ENCODE data around the gene TNPO3.
"Not testable (repeated sequence)": the region's sequence is repeated elsewhere in the genome, so short reads cannot be mapped to it uniquely, and the experiment has no call there.

TNPO3 gene

DNA sequence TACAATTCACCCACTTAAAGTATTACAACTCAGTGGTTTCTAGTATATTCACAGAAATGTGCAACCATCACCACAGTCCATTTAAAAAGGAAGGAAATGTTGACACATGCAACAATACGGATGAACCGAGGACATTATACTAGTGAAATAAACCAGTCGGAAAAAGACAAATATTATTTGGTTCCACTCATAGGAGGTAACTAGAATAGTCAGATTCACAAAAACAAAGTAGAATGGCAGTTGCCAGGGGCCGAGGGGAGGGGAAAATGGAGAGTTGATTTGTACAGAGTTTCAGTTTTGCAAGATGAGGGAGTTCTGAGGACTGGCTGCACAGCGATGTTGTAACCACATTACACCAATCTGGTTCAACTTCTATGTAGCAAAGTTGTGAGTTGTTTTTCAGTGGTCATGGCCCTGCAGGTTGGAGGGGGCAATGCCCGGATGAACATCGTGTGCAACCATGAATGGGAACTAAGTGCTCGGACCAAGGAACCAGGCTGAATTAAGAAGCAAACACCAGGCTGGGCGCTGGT lies 17.6 kb upstream of the TNPO3 start:
- no peak overlapping the region for H3K4me3 ChIP-seq (replicated peaks; ENCODE audit: low read depth, low read length)
- TF ChIP-seq, protein P1, sequence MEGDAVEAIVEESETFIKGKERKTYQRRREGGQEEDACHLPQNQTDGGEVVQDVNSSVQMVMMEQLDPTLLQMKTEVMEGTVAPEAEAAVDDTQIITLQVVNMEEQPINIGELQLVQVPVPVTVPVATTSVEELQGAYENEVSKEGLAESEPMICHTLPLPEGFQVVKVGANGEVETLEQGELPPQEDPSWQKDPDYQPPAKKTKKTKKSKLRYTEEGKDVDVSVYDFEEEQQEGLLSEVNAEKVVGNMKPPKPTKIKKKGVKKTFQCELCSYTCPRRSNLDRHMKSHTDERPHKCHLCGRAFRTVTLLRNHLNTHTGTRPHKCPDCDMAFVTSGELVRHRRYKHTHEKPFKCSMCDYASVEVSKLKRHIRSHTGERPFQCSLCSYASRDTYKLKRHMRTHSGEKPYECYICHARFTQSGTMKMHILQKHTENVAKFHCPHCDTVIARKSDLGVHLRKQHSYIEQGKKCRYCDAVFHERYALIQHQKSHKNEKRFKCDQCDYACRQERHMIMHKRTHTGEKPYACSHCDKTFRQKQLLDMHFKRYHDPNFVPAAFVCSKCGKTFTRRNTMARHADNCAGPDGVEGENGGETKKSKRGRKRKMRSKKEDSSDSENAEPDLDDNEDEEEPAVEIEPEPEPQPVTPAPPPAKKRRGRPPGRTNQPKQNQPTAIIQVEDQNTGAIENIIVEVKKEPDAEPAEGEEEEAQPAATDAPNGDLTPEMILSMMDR (IDR thresholded peaks at IDR 0.05; ENCODE audit: low read length, missing control alignments), result no peak
- DNase-seq (ENCODE audit: low read depth), result no peak

DNA sequence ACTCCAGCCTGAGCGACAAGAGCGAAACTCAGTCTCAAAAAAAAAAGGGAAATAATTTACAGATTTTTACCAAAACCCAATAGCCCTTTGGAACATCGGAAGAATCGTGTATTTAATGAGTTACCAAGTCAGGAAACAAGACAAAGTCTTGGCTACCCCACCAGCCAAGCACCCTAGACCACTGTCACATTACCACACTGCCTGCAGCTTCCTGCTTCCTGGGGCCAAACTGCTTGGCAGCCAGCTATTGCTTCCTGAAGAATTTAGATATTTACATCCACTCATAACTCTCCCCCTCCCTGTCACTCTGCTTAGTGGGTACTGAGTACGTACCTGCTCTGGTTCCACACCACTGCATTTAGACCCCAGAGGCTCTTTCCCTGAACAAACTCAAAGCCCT lies 14.1 kb upstream of the TNPO3 start:
- H3K4me3 ChIP-seq (replicated peaks; ENCODE audit: low read depth, low read length), result no peak overlapping the region
- TF ChIP-seq, protein P1 (IDR thresholded peaks at IDR 0.05; ENCODE audit: low read length, missing control alignments), result no peak
- no peak for DNase-seq (ENCODE audit: low read depth)

DNA sequence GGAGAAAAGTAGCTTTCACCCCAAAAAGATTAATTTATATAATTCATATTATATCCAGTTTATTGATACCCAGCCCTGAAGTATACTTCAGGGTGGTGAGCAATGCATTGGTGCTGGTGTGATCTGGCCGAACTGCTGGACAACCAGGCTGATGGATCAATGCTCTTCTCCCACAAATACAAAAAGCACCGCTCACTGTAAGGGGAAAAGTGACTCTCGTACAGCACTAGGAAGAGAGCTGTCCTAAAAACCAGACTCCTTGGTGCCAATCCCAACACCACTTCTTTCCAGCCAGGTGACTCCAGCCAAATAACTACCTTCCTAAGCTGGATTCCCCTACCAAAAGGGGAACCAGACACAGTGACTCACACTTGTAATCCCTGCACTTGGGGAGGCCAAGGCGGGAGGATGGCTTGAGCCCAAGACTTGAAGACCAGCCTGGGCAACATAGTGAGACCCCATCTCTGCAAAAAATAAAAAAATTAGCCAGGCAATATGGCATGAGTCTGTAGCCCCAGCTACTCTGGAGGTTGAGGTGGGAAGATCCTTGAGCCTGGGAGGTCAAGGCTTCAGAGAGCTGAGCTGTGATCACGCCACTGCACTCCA lies 13.1 kb upstream of the TNPO3 start:
- no peak for DNase-seq (ENCODE audit: low read depth)
- TF ChIP-seq, protein P1 (IDR thresholded peaks at IDR 0.05; ENCODE audit: low read length, missing control alignments), result no peak
- no peak overlapping the region for H3K4me3 ChIP-seq (replicated peaks; ENCODE audit: low read depth, low read length)

DNA sequence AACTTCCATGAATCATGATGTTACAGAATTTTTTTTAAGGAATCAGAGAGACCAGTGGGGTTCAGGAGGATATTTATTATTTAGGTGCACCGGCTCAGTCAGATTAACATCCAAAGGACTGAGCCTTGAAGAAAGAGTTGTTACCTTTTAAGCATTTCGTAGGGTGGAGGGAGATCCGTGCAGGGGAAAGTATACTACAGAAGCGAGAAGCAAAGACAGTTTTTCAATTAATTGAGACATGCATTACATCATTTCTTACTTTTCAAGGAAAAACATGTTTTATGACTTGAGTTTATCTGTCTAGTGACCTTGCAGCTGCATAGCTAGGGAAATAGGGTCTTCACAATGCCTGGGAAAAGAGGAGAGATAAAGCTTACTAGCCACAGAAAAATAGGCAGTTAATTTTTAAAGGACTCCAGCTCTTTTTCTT lies 12.2 kb upstream of the TNPO3 start:
- DNase-seq (ENCODE audit: low read depth); H3K4me3 ChIP-seq (replicated peaks; ENCODE audit: low read depth, low read length): not testable (repeated sequence)

DNA sequence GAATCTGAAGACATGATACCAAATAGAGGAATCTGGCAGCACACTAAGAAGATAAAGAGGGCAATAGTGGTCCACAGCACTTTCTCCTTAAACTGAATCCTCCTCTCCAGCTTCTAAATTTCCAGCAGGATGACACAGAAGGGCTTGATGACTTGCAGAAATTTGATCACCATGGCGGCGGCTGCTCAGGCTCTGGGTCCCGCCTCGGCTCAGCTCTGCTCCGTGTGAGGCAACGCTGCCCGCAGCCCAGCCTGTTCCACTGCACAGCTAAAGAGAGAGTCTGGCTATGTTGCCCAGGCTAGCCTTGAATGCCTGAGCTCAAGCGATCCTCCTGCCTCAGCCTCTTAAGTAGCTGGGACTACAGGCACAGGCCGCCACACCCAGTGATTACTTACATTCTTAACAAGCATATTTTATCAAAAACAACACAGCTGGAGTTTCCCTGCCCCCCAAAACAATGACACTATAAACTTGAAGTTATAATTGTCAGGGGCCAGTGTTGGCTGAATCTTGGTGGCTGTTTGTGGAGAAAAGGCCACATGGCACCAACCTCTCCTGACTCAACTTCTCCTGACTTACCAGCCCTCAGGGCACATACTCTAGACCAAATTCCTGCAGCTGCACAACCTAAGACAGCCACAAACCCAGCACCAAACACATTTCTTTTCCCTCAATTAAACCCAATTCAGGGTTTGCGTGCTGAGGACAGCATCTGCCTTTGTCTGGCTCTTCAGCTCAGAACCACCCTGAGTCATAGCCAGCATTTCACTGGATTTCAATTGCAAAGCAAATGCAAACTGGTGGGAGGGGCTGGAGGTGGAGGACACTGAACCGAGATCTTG lies 11.6 kb upstream of the TNPO3 start:
- DNase-seq (ENCODE audit: low read depth), result peak; percentile 64
- TF ChIP-seq, protein P1 (IDR thresholded peaks at IDR 0.05; ENCODE audit: low read length, missing control alignments), result no peak
- H3K4me3 ChIP-seq (replicated peaks; ENCODE audit: low read depth, low read length), result no peak overlapping the region

DNA sequence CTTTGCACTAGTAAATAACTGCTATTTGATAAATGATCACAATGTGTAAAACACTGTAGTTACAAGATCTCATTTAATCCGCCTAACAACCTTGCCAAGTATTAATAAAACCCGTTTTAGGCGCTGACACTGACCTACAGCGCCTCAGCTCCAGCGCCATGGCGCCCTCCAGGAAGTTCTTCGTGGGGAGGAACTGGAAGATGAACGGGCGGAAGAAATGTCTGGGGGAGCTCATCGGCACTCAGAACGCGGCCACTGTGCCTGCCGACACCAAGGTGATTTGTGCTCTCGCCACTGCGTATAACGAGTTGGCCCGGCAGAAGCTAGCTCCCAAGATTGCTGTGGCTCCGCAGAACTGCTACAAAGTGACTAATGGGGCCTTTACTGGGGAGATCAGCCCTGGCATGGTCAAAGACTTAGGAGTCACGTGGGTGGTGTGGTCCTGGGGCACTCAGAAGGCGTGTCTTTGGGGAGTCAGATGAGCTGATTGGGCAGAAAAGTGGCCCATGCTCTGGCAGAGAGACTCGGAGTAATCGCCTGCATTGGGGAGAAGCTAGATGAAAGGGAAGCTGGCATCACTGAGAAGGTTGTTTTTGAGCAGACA lies 1.1 kb upstream of the TNPO3 start:
- no peak for DNase-seq (ENCODE audit: low read depth)
- H3K4me3 ChIP-seq (replicated peaks; ENCODE audit: low read depth, low read length), result no peak overlapping the region
- TF ChIP-seq, protein P1 (IDR thresholded peaks at IDR 0.05; ENCODE audit: low read length, missing control alignments), result no peak

DNA sequence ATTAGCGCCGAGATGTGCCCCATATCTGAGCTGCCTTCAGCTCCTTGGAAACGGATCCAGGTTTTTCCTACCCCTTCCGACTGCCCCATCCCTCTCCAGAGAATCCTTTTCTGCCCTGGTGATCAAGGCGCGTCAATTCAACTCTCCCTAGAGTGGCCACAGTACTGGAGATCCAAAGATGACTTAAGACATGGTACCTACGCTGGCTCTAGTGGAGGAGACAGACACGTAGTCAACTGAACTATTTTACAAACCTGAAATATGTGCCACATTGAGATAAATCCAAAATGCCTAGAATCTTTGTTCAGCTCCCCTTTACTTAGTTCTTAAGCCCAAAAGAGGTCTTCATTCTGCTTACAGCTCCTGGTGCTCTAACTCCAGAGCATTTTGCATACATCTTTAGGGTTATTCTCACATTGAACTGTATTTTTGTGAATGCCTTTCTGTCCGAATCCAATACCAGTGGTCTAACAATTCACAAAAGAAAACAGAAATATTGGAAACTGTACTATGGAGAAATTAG lies 444 bp upstream of the TNPO3 start:
- H3K4me3 ChIP-seq (replicated peaks; ENCODE audit: low read depth, low read length), result peak overlapping the region; percentile 87
- no peak for DNase-seq (ENCODE audit: low read depth)
- TF ChIP-seq, protein P1 (IDR thresholded peaks at IDR 0.05; ENCODE audit: low read length, missing control alignments), result no peak
